Liver (tissue), 9 donors: ENCODE data around the gene LY6G6C. TPM values are rescaled to one million over a fixed set of nuclear protein-coding genes. Genes with fewer than 3 reads are reported as not detected.

Experiments used
- DNase-seq: peaks from one replicate; pipeline ENCODE4 v3.0.0-alpha.2; 2017; ENCODE audit warnings: low spot score
- H3K27ac ChIP-seq, 2 donors: one replicate each; pipeline ENCODE4 v1.7.0; 2013; ENCODE audit warnings: inconsistent platforms in 2 of 2, low read length in 2 of 2, control low read depth in 1 of 2, low read depth in 1 of 2, mild to moderate bottlenecking in 1 of 2
- H3K27me3 ChIP-seq, 4 donors: one replicate each; pipeline versions ENCODE4 v1.6.1 to v1.7.0; 2013; ENCODE audit warnings: low read length in 3 of 4, inconsistent platforms in 1 of 4, mild to moderate bottlenecking in 1 of 4, moderate library complexity in 1 of 4; ENCODE audit not compliant: control insufficient read depth in 4 of 4, insufficient read depth in 4 of 4
- H3K36me3 ChIP-seq, 4 donors: one replicate each; pipeline versions ENCODE4 v1.6.1 to v1.7.0; 2013; ENCODE audit warnings: low read length in 3 of 4, mild to moderate bottlenecking in 3 of 4, low read depth in 1 of 4, moderate library complexity in 1 of 4; ENCODE audit not compliant: control insufficient read depth in 4 of 4, insufficient read depth in 3 of 4
- H3K4me1 ChIP-seq, 4 donors: one replicate each; pipeline versions ENCODE4 v1.6.1 to v1.7.0; 2013; ENCODE audit warnings: low read length in 3 of 4, mild to moderate bottlenecking in 3 of 4, moderate library complexity in 1 of 4; ENCODE audit not compliant: control insufficient read depth in 4 of 4, insufficient read depth in 4 of 4
- H3K4me3 ChIP-seq, 3 donors: one replicate each; pipeline versions ENCODE4 v1.6.1 to v1.7.0; 2013; ENCODE audit warnings: low read length in 3 of 3, control low read depth in 1 of 3, low read depth in 1 of 3, mild to moderate bottlenecking in 1 of 3
- H3K9ac ChIP-seq, 2 donors: one replicate each; pipeline ENCODE4 v1.7.0; 2013; ENCODE audit warnings: low read length in 2 of 2, mild to moderate bottlenecking in 2 of 2, moderate library complexity in 2 of 2, control low read depth in 1 of 2, low read depth in 1 of 2
- H3K9me3 ChIP-seq, 4 donors: one replicate each; pipeline versions ENCODE4 v1.6.1 to v1.7.0; 2013; ENCODE audit warnings: low read length in 3 of 4; ENCODE audit not compliant: control insufficient read depth in 4 of 4
- EGR1 ChIP-seq, 2 donors: IDR thresholded peaks; 2 replicates each; pipeline ENCODE4 v1.6.1; 2016 to 2018; ENCODE audit warnings: antibody characterized with exemption in 2 of 2, low read depth in 2 of 2
- FOXA2 ChIP-seq: IDR thresholded peaks from 2 replicates; pipeline ENCODE4 v1.6.1; 2016; ENCODE audit warnings: antibody characterized with exemption
- GABPA ChIP-seq, 2 donors: IDR thresholded peaks in 1 of 2; conservative IDR thresholded peaks in 1 of 2; 2 replicates each; pipeline ENCODE4 v1.6.1; 2016; ENCODE audit warnings: antibody characterized with exemption in 2 of 2, mild to moderate bottlenecking in 1 of 2, moderate library complexity in 1 of 2
- HNF4A ChIP-seq, 2 donors: conservative IDR thresholded peaks; 2 replicates each; pipeline ENCODE4 v1.6.1; 2016; ENCODE audit warnings: antibody characterized with exemption in 2 of 2, mild to moderate bottlenecking in 2 of 2
- HNF4G ChIP-seq: IDR thresholded peaks from 2 replicates; pipeline ENCODE4 v1.6.1; 2016; ENCODE audit warnings: antibody characterized with exemption
- NR2F2 ChIP-seq: IDR thresholded peaks from 2 replicates; pipeline ENCODE4 v1.6.1; 2016; ENCODE audit warnings: antibody characterized with exemption
- RAD21 ChIP-seq, 2 donors: IDR thresholded peaks; 2 replicates each; pipeline ENCODE4 v1.6.1; 2016; ENCODE audit warnings: antibody characterized with exemption in 2 of 2, mild to moderate bottlenecking in 2 of 2
- RXRA ChIP-seq, 2 donors: IDR thresholded peaks; 2 replicates each; pipeline ENCODE4 v1.6.1; 2017 to 2018; ENCODE audit warnings: antibody characterized with exemption in 2 of 2, mild to moderate bottlenecking in 1 of 2
- SP1 ChIP-seq: IDR thresholded peaks from 2 replicates; pipeline ENCODE4 v1.6.1; 2018; ENCODE audit warnings: antibody characterized with exemption, mild to moderate bottlenecking
- TAF1 ChIP-seq: conservative IDR thresholded peaks from 2 replicates; pipeline ENCODE4 v1.6.1; 2016; ENCODE audit warnings: antibody characterized with exemption, mild to moderate bottlenecking
- WGBS: extraction: QIAGEN DNeasy Blood & Tissue Kit; methylation state at CpG from one replicate; pipeline ENCODE4 v1.1.7; 2013; 5-methylcytosine and 5-hydroxymethylcytosine counted together
- polyA plus RNA-seq, 2 donors: library from polyadenylated mRNA; stranded (reverse) in 1 of 2; unstranded in 1 of 2; fragments of 200-250 nt in 1 of 2; fragments of >200 nt in 1 of 2; fragmentation: Nextera tagmentation in 1 of 2; extraction: Ambion mirVana in 1 of 2; gene quantifications; one replicate each; pipeline versions ENCODE4 v1.2.1 to v1.2.3, GENCODE V29; 2013 to 2015
- total RNA-seq, 2 donors: library from RNA; depleted of rRNA; stranded (reverse); fragments of >200 nt; gene quantifications; one replicate each; pipeline ENCODE4 v1.2.3, GENCODE V29; 2014
- TF ChIP-seq, protein P1 (sequence below): fragments of 150-350 bp; IDR thresholded peaks from 2 replicates; pipeline ENCODE4 v1.5.1; 2017; ENCODE audit warnings: improper control_type of control experiment, low read depth, low read length; ENCODE audit not compliant: missing input control
- TF ChIP-seq, protein P2 (sequence below): IDR thresholded peaks from 2 replicates; pipeline ENCODE4 v1.6.1; 2016; ENCODE audit warnings: antibody characterized with exemption
- TF ChIP-seq, protein P3 (sequence below): IDR thresholded peaks from 2 replicates; pipeline ENCODE4 v1.6.1; 2016; ENCODE audit warnings: antibody characterized with exemption
- TF ChIP-seq, protein P4 (sequence below): IDR thresholded peaks from 2 replicates; pipeline ENCODE4 v1.6.1; 2016; ENCODE audit warnings: antibody characterized with exemption, mild to moderate bottlenecking
- donor health status: healthy.
- donor health status: healthy.
- donor health status: healthy.
- donor health status: healthy.
- donor health status: healthy.

The LY6G6C gene
- total and polyA plus RNA-seq, 4 donors, result not detected

DNA sequence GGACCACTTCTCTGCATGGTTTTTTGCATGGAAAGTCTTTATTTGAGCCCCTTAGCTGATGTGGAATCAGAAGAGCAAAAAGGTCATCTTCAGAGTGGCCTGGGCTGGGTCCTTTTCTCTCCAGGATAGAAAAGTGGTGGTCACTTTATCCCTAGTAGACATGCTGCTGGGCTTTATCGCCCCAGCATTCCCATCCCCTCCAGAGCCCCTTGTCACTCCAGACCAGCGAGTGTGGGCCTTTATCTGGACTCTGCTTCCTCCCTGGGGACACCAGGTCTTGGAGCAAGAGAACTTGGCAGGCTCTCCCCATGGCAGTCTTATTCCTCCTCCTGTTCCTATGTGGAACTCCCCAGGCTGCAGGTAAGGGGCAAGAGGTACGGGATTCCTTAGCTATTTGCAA lies 14.9 kb downstream of the LY6G6C start, which contains the start of gene LY6G6F:
Gene LY6G6F (plus strand): TSS at position 268 of the 400 bp plus-strand sequence. CDS start 41 bp downstream, at position 309.
- peaks cover 0 to 8% (median 6%) of the 10 kb centered on the region in 4 donors for H3K4me1 ChIP-seq
- H3K9me3 ChIP-seq, result no peaks in the 10 kb centered on the region
- 70% methylated on average over 3 of the region's 3 CpGs for WGBS
- H3K9ac ChIP-seq, result no peak within 1 kb of the TSS
- H3K27me3 ChIP-seq, result no peaks in the 10 kb centered on the region
- no peak for DNase-seq
- H3K4me3 ChIP-seq, result no peak within 1 kb of the TSS
- no peak for TF ChIP-seq TAF1
- TF ChIP-seq EGR1 (IDR thresholded peaks at IDR 0.05; ENCODE audit: low read depth in 2 of 2), result no peak
- TF ChIP-seq HNF4G, result no peak
- TF ChIP-seq, protein P1, sequence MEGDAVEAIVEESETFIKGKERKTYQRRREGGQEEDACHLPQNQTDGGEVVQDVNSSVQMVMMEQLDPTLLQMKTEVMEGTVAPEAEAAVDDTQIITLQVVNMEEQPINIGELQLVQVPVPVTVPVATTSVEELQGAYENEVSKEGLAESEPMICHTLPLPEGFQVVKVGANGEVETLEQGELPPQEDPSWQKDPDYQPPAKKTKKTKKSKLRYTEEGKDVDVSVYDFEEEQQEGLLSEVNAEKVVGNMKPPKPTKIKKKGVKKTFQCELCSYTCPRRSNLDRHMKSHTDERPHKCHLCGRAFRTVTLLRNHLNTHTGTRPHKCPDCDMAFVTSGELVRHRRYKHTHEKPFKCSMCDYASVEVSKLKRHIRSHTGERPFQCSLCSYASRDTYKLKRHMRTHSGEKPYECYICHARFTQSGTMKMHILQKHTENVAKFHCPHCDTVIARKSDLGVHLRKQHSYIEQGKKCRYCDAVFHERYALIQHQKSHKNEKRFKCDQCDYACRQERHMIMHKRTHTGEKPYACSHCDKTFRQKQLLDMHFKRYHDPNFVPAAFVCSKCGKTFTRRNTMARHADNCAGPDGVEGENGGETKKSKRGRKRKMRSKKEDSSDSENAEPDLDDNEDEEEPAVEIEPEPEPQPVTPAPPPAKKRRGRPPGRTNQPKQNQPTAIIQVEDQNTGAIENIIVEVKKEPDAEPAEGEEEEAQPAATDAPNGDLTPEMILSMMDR, result no peak
- TF ChIP-seq RXRA (IDR thresholded peaks at IDR 0.05), result no peak
- TF ChIP-seq, protein P2, sequence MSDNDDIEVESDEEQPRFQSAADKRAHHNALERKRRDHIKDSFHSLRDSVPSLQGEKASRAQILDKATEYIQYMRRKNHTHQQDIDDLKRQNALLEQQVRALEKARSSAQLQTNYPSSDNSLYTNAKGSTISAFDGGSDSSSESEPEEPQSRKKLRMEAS, result no peak
- TF ChIP-seq, protein P3, sequence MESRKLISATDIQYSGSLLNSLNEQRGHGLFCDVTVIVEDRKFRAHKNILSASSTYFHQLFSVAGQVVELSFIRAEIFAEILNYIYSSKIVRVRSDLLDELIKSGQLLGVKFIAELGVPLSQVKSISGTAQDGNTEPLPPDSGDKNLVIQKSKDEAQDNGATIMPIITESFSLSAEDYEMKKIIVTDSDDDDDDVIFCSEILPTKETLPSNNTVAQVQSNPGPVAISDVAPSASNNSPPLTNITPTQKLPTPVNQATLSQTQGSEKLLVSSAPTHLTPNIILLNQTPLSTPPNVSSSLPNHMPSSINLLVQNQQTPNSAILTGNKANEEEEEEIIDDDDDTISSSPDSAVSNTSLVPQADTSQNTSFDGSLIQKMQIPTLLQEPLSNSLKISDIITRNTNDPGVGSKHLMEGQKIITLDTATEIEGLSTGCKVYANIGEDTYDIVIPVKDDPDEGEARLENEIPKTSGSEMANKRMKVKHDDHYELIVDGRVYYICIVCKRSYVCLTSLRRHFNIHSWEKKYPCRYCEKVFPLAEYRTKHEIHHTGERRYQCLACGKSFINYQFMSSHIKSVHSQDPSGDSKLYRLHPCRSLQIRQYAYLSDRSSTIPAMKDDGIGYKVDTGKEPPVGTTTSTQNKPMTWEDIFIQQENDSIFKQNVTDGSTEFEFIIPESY, result no peak
- no peak for TF ChIP-seq GABPA (IDR thresholded peaks at IDR 0.05 in 1 of 2, conservative IDR thresholded peaks at IDR 0.05 in 1 of 2)
- no peak within 1 kb of the TSS for H3K27ac ChIP-seq
- H3K36me3 ChIP-seq, result no peaks in the 10 kb centered on the region

DNA sequence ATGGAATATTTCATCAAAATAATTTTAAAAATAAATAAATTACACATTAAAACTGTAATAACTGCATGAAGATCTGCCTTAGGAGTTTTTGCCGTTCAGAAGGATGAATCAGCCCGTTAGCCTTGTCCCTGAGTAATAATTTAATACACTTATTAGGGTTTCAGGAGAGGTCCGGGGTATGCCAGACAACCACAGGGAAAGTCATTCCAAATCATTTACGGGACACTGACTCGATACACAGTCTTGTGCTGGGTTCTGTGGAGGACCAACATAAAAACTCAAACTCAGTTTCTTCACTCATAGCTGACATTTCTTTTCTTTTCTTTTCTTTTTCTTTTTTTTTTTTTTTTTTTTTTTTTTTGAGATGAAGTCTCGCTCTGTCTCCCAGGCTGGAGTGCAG lies 15.6 kb downstream of the LY6G6C start:
- Histone ChIP-seq H3K27ac (no peak overlapping the region), H3K27me3 (no peaks in the 10 kb centered on the region), H3K36me3 (no peaks in the 10 kb centered on the region), H3K9me3 (no peaks in the 10 kb centered on the region), H3K4me3 (no peak overlapping the region), H3K9ac (no peak overlapping the region), H3K4me1 (peaks cover 0 to 15% (median 11%) of the 10 kb centered on the region in 4 donors)
- no peak for TF ChIP-seq TAF1
- TF ChIP-seq RXRA (IDR thresholded peaks at IDR 0.05), result no peak
- WGBS, result 94% methylated on average over 6 of the region's 6 CpGs
- DNase-seq, result no peak

DNA sequence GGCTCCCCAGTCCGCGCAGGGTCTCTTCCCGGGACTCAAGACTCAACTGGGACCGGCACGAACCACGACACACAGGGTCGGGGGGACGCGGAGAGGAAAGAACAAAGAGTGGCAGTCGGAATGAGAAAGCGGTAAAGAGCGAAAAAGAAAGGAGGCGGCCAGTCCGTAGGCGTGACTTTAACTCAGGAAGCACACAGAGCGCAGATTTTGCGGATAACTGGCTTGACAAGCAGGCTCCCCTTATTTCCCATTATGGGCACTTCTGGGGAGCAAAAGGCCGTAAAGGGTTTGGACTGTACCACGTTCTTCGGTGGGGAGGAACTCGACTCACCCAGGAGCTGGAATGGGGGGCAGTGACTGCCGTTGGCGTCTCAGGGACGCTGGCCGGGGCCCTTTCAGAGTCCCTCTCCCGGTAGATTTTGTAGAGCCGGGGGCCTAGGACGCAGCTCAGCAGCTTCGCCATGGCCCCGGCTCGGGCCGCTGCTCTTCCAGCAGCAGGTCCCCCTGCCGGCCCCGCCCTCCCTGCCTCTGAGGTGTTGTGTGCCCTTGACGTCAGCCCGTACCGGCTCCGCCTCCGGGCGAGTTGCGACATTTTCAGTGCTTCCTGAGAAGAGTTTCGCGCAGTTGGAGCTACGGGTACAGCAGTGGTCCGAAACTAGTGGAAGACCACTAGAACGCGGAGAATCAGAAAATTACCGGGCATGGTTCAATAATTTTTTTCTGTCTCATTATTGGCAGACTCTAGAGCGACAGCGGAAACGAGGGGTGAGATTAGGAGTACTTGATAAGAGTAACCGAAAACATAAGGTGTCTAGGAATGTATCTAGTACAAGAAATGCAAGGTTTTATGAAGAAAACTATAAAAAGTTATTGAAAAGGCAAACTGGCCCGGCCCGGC lies 18.5 kb downstream of the LY6G6C start, which contains the start of gene ABHD16A:
Gene ABHD16A (minus strand): TSS at position 506 of the 898 bp plus-strand sequence. CDS start 43 bp downstream, at position 463.
- Histone ChIP-seq H3K4me1 (peaks cover 0 to 17% (median 14%) of the 10 kb centered on the region in 4 donors), H3K27ac (peak within 1 kb of the TSS; percentile 94), H3K9me3 (no peaks in the 10 kb centered on the region), H3K9ac (peak within 1 kb of the TSS; percentile 85 to 98), H3K27me3 (no peaks in the 10 kb centered on the region), H3K4me3 (peak within 1 kb of the TSS; percentile 72 to 96 (median 73)), H3K36me3 (peaks cover 0 to 5% (median 3%) of the 10 kb centered on the region in 4 donors)
- peak; percentile 98 for DNase-seq
- WGBS, result under 1% methylated on average over 54 of the region's 54 CpGs
- TF ChIP-seq RXRA (IDR thresholded peaks at IDR 0.05) (peak; percentile 63 to 66), TAF1 (peak; percentile 54), GABPA (IDR thresholded peaks at IDR 0.05 in 1 of 2, conservative IDR thresholded peaks at IDR 0.05 in 1 of 2) (peak; percentile 46 to 87), NR2F2 (peak; percentile 9), FOXA2 (peak; percentile 66), RAD21 (IDR thresholded peaks at IDR 0.05) (peak; percentile 48 to 61), SP1 (peak; percentile 75), HNF4A (conservative IDR thresholded peaks at IDR 0.05) (peak; percentile 57 to 72), HNF4G (peak; percentile 15)
- TF ChIP-seq, protein P3, result peak; percentile 97
- TF ChIP-seq, protein P2, result peak; percentile 87
- TF ChIP-seq, protein P4, sequence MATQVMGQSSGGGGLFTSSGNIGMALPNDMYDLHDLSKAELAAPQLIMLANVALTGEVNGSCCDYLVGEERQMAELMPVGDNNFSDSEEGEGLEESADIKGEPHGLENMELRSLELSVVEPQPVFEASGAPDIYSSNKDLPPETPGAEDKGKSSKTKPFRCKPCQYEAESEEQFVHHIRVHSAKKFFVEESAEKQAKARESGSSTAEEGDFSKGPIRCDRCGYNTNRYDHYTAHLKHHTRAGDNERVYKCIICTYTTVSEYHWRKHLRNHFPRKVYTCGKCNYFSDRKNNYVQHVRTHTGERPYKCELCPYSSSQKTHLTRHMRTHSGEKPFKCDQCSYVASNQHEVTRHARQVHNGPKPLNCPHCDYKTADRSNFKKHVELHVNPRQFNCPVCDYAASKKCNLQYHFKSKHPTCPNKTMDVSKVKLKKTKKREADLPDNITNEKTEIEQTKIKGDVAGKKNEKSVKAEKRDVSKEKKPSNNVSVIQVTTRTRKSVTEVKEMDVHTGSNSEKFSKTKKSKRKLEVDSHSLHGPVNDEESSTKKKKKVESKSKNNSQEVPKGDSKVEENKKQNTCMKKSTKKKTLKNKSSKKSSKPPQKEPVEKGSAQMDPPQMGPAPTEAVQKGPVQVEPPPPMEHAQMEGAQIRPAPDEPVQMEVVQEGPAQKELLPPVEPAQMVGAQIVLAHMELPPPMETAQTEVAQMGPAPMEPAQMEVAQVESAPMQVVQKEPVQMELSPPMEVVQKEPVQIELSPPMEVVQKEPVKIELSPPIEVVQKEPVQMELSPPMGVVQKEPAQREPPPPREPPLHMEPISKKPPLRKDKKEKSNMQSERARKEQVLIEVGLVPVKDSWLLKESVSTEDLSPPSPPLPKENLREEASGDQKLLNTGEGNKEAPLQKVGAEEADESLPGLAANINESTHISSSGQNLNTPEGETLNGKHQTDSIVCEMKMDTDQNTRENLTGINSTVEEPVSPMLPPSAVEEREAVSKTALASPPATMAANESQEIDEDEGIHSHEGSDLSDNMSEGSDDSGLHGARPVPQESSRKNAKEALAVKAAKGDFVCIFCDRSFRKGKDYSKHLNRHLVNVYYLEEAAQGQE, result peak; percentile 79
